MM.1S (cell line): Measurements from ENCODE around the gene CDC42BPA.

Experiments used
- DNase-seq: peaks from one replicate; pipeline ENCODE4 v3.0.0-alpha.2; 2015
- H2AFZ ChIP-seq: fragments of 300-600 bp; sonication (generic); 2 replicates; pipeline ENCODE4 v1.6.0; 2016; ENCODE audit warnings: antibody characterized with exemption, low read length
- H3F3A ChIP-seq: fragments of 300-600 bp; sonication (generic); 2 replicates; pipeline ENCODE4 v1.6.1; 2016; ENCODE audit warnings: mild to moderate bottlenecking, antibody characterized with exemption, low read length, moderate library complexity, mixed read lengths; ENCODE audit not compliant: insufficient read depth
- H3K27ac ChIP-seq: fragments of 300-600 bp; sonication (generic); 2 replicates; pipeline ENCODE4 v1.5.1; 2016; ENCODE audit warnings: mild to moderate bottlenecking, low read length
- H3K27me3 ChIP-seq: fragments of 300-600 bp; sonication (generic); replicated peaks from 2 replicates; pipeline ENCODE4 v1.6.0; 2016; ENCODE audit warnings: low read length; ENCODE audit not compliant: insufficient read depth
- H3K36me3 ChIP-seq: fragments of 300-600 bp; sonication (generic); replicated peaks from 2 replicates; pipeline ENCODE4 v1.6.1; 2016; ENCODE audit warnings: mild to moderate bottlenecking, low read length, mixed read lengths; ENCODE audit not compliant: insufficient read depth
- H3K4me1 ChIP-seq: fragments of 300-600 bp; sonication (generic); 2 replicates; pipeline ENCODE4 v1.6.1; 2016; ENCODE audit warnings: low read length, mixed read lengths
- H3K4me2 ChIP-seq: fragments of 300-600 bp; sonication (generic); 2 replicates; pipeline ENCODE4 v1.6.0; 2016; ENCODE audit warnings: low read depth, low read length
- H3K4me3 ChIP-seq: fragments of 300-600 bp; sonication (generic); 2 replicates; pipeline ENCODE4 v1.5.1; 2016; ENCODE audit warnings: low read length, mixed read lengths
- H3K79me2 ChIP-seq: fragments of 300-600 bp; sonication (generic); 2 replicates; pipeline ENCODE4 v1.6.1; 2016; ENCODE audit warnings: mixed run types, low read length, mixed read lengths
- H3K9ac ChIP-seq: fragments of 300-600 bp; sonication (generic); 2 replicates; pipeline ENCODE4 v1.6.1; 2016; ENCODE audit warnings: low read length, mixed read lengths
- H3K9me2 ChIP-seq: fragments of 300-600 bp; sonication (generic); replicated peaks from 2 replicates; pipeline ENCODE4 v1.6.1; 2016; ENCODE audit warnings: mild to moderate bottlenecking, low read length, mixed read lengths; ENCODE audit not compliant: insufficient read depth
- H3K9me3 ChIP-seq: fragments of 300-600 bp; sonication (generic); replicated peaks from 2 replicates; pipeline ENCODE4 v1.6.1; 2016; ENCODE audit warnings: mild to moderate bottlenecking, low read length, mixed read lengths; ENCODE audit not compliant: insufficient read depth
- H4K20me1 ChIP-seq: fragments of 300-600 bp; sonication (generic); 2 replicates; pipeline ENCODE4 v1.6.1; 2016; ENCODE audit warnings: mild to moderate bottlenecking, low read length, moderate library complexity, mixed read lengths; ENCODE audit not compliant: insufficient read depth
- CTCF ChIP-seq: fragments of 300-600 bp; sonication (generic); IDR thresholded peaks from 2 replicates; pipeline ENCODE4 v1.5.1; 2016; ENCODE audit warnings: antibody characterized with exemption, low read length, mixed read lengths
- EZH2 ChIP-seq: fragments of 300-600 bp; sonication (generic); optimal IDR thresholded peaks from 2 replicates; pipeline ENCODE3; 2017; ENCODE audit warnings: low read depth, mild to moderate bottlenecking, antibody characterized with exemption, low read length, mixed read lengths
- EZH2phosphoT487 ChIP-seq: fragments of 300-600 bp; sonication (generic); IDR thresholded peaks from 2 replicates; pipeline ENCODE4 v1.6.1; 2018; ENCODE audit warnings: antibody characterized with exemption, low read length

Gene CDC42BPA

GRCh38 chr1:226945106-226945857 lies 373.0 kb downstream of the CDC42BPA start:
- no peak overlapping the region for H3K4me3 ChIP-seq
- H3K27me3 ChIP-seq = no peaks in the 10 kb centered on the region
- 0 out of 2 replicates have a peak, but pooled peaks cover 3% of the 10 kb centered on the region for H4K20me1 ChIP-seq
- no peak for TF ChIP-seq EZH2phosphoT487
- TF ChIP-seq EZH2 = no peak
- TF ChIP-seq CTCF = no peak
- H2AFZ ChIP-seq = no peak overlapping the region
- no peak for DNase-seq
- H3K4me1 ChIP-seq = peaks cover 10% of the 10 kb centered on the region; the same call in 1 of the 2 replicates
- H3K9me3 ChIP-seq = no peaks in the 10 kb centered on the region
- no peaks in the 10 kb centered on the region for H3K9me2 ChIP-seq
- no peak overlapping the region for H3K9ac ChIP-seq
- H3K4me2 ChIP-seq = no peak overlapping the region
- no peaks in the 10 kb centered on the region for H3K36me3 ChIP-seq
- H3K27ac ChIP-seq = no peak overlapping the region
- H3F3A ChIP-seq = no peaks in the 10 kb centered on the region
- peaks cover 100% of the 10 kb centered on the region for H3K79me2 ChIP-seq

- Histone ChIP-seq H2AFZ (no peak overlapping the region), H3K36me3 (no peaks in the 10 kb centered on the region), H3K4me3 (no peak overlapping the region), H3K27me3 (no peaks in the 10 kb centered on the region), H3K4me2 (no peak overlapping the region), H3K79me2 (peaks cover 88% of the 10 kb centered on the region), H3K9me3 (no peaks in the 10 kb centered on the region), H3K9ac (no peak overlapping the region), H3K27ac (no peak overlapping the region), H3K4me1 (peaks cover 10% of the 10 kb centered on the region; the same call in 1 of the 2 replicates), H4K20me1 (0 out of 2 replicates have a peak, but pooled peaks cover 3% of the 10 kb centered on the region), H3K9me2 (no peaks in the 10 kb centered on the region), H3F3A (peaks cover 9% of the 10 kb centered on the region)
- no peak for DNase-seq
- no peak for TF ChIP-seq CTCF
- no peak for TF ChIP-seq EZH2
- no peak for TF ChIP-seq EZH2phosphoT487
These were observed 374.4 kb downstream of the CDC42BPA start for GRCh38 chr1:226943927-226944326.

GRCh38 chr1:226943156-226943555 lies 375.1 kb downstream of the CDC42BPA start:
- H2AFZ ChIP-seq = no peak overlapping the region
- H3K9ac ChIP-seq = no peak overlapping the region
- no peaks in the 10 kb centered on the region for H3K9me2 ChIP-seq
- no peaks in the 10 kb centered on the region for H3K36me3 ChIP-seq
- no peaks in the 10 kb centered on the region for H3K9me3 ChIP-seq
- 0 out of 2 replicates have a peak, but pooled peaks cover 3% of the 10 kb centered on the region for H4K20me1 ChIP-seq
- no peak overlapping the region for H3K4me2 ChIP-seq
- peaks cover 16% of the 10 kb centered on the region for H3F3A ChIP-seq
- no peak for DNase-seq
- no peak overlapping the region for H3K4me3 ChIP-seq
- H3K79me2 ChIP-seq = peaks cover 80% of the 10 kb centered on the region
- H3K27me3 ChIP-seq = no peaks in the 10 kb centered on the region
- no peak overlapping the region for H3K27ac ChIP-seq
- TF ChIP-seq EZH2phosphoT487 (no peak), EZH2 (no peak), CTCF (no peak)
- H3K4me1 ChIP-seq = peaks cover 16% of the 10 kb centered on the region
